Uterus (tissue), 2 donors: ENCODE measurements around the gene HEG1.

Source experiments
- CTCF ChIP-seq, 4 experiments: fragments of 200-600 bp in 2 of 4; fragments of 450-650 bp in 2 of 4; sonication (generic) in 2 of 4; IDR thresholded peaks; one replicate each; pipeline ENCODE4 v1.5.1; 2016 to 2019; ENCODE audit warnings: antibody characterized with exemption in 4 of 4, mild to moderate bottlenecking in 2 of 4, moderate library complexity in 1 of 4
- POLR2A ChIP-seq, 2 donors: fragments of 450-650 bp; IDR thresholded peaks; one replicate each; pipeline ENCODE4 v1.6.1; 2016; ENCODE audit warnings: antibody characterized with exemption in 2 of 2, mild to moderate bottlenecking in 1 of 2, moderate library complexity in 1 of 2

GRCh38 chr3:125078951-125079674 is 23.3 kb upstream of the HEG1 start:
- TF ChIP-seq CTCF (IDR thresholded peaks at IDR 0.05) = no peak
- TF ChIP-seq POLR2A (IDR thresholded peaks at IDR 0.05) = no peak
